GM21717 (cell line): Measurements from ENCODE around the gene CENPP.
"Not testable (repeated sequence)": the region's sequence is repeated elsewhere in the genome, so short reads cannot be mapped to it uniquely, and the experiment has no call there.

Experiments
- ATAC-seq: cut with Tn5 transposase; IDR thresholded peaks from one replicate; pipeline ENCODE4 v1.9.1; 2021; ENCODE audit warnings: mild to moderate bottlenecking, moderate library complexity; ENCODE audit not compliant: unreplicated experiment

The CENPP gene

DNA sequence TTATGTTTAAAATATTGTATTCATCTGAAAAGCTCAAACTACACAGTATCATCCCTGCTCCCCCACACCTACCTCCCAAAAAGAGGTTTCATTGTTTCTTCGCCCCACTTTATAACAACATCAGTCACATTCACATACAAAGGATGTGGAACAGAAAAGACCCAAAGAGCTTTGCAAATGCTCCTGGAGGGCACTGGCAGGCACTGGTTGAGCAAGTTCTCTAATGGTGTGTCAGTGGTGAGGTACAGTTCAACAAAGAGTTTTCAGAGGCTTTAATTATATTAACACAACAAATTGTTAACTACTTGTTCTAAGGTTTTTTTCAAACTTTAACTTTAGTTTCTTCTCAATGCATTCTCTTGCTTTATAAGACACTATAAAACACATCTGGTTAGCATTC lies 264.2 kb downstream of the CENPP start:
- ATAC-seq, result no peak

DNA sequence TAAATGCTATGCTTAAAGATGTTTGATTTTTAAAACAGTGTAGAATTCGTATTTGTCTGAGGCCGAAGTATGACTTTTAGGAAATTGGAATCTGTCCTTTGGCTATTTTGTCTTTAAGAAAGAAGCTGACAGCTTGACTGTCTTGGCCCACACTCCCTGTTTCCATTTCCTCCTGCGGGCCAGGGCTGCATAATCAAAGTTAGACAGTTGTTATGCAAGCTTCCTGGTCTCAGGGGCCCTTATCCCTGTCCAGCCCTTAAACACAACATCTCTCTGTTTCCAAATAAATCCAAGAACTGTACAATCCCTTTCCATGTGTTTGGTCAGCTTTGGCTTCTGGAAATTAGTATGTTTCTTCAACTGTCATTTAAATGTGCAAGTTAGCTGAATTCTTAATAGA lies 264.6 kb downstream of the CENPP start:
- no peak for ATAC-seq

DNA sequence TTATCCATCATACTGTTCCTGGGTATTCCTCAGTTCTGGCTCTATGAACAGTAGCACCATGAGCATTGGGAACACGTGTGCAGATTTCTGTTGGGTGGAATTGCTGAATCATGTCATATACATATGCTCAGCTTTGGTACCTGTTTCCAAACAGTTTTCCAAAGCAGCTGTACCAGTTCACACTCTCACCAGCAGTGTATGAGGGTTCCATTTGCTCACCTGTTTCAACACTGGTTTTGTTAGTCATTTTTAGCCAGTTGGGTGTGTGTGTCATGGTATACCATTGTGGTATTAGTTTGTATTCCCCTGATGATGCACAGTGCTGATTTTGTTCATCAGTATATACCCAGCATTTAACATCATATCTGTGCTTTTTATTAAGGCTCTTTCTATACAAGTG lies 266.8 kb downstream of the CENPP start:
- ATAC-seq, result no peak

- ATAC-seq, result no peak
Measured at GRCh38 chr9:92592946-92593861, 267.5 kb downstream of the CENPP start.

DNA sequence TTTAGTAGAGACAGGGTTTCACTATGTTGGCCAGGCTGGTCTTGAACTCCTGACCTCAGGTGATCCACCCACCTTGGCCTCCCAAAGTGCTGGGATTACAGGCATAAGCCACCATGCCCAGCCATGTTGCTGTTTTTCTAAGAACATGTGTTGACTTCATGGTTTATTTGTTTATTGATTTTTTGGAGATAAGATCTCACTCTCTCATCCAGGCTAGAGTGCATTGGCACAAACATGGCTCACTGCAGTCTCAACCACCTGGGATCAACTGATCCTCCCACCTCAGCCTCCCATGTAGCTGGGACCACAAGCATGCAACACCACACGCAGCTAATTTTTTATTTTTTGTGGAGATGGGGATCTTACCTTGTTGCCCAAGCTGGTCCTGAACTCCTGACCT lies 269.3 kb downstream of the CENPP start:
- ATAC-seq, result not testable (repeated sequence)

DNA sequence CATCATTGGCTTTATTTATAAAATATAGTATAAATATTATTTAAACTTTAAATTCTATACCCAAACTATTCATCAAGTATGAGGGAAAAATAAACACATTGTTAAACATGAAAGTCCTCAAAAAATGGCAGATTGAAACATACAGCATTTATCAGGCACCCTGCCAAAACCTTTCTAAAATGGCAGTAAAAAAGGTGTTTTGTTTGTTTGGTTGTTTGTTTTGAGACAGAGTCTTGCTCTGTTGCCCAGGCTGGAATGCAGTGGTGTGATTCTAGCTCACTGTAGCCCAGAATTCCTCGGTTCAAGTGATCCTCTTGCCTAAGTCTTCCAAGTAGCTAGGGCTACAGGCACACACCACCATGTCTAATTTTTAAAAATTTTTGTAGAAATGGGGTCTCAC lies 270.2 kb downstream of the CENPP start:
- no peak for ATAC-seq

DNA sequence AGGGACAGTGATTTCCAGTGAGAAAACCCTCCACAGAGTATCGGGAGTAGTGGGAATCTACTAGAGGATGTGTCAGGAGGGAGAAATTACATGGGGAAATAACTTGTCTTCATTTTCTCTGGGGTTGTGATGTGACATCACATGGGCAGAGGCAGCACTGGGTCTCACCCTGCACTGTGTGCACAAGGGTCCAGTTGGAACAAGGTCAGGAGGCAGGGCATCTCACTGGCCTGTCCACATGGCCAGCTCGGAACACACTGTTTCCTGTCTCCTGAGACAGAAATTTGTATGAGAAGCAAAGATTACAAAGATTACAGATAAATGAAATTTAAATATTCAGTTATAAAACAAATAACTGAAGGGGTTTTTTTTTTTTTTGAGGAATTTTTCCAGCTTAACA lies 272.6 kb downstream of the CENPP start:
- ATAC-seq, result no peak

GRCh38 chr9:92599938-92600461 lies 274.2 kb downstream of the CENPP start:
- no peak for ATAC-seq

DNA sequence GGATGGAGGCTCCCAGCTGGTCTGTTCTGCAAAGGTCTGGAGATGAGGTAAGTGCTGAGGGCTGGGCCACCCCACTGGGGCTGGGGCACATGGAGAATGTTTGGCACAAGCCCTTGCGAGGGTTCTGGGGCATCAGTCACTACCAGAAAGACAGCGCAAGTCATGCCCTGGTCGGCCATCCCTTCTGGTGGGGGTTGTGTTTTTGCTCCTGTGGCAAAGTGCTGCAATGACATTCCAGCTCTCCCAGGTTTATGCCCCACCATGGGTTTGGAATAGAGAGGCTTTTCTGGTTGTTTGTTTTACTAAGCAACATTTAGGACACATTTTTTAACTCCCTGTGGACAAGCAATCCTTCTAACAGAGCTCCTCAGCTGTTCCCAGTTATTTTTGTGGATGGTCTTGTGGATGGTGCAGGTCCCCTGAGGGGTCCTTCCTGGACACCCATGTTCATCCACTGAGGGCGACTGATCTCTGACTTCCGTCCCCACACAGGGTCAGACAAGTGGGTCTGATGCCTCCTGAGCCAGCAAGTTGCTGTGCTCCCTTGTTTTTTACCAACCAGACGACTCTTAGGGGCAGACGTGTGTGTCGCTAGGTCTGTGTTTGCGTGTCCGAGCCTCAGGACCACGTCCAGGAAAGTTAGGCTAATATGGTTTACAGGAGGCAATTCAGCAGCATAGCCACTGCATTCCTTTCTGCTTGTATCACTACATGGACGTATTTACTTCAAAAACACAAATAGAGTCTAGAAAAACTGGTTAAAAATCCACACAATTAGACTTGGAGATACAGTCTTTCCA lies 274.9 kb downstream of the CENPP start:
- ATAC-seq, result no peak

- ATAC-seq, result no peak
Measured at GRCh38 chr9:92601451-92601850, 275.7 kb downstream of the CENPP start.

DNA sequence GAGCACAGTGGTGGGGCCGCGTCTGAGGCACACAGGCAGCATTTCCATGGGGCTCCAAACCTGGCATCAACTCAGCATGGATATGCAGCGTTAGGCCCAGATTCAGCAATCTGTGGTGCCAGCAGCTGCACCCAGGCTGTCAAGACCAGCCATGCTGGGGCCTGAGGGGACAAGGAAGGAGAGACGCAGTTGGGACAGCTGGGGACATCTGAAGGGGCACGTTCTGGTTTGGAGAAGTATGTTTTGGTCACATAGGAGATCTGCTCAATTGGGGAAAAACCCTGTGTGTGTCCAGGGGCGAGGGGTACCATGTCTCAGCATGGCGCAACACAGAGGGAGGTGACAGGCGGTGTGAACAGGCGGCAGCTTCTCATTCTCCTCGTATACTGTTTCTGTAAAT lies 276.7 kb downstream of the CENPP start:
- no peak for ATAC-seq

DNA sequence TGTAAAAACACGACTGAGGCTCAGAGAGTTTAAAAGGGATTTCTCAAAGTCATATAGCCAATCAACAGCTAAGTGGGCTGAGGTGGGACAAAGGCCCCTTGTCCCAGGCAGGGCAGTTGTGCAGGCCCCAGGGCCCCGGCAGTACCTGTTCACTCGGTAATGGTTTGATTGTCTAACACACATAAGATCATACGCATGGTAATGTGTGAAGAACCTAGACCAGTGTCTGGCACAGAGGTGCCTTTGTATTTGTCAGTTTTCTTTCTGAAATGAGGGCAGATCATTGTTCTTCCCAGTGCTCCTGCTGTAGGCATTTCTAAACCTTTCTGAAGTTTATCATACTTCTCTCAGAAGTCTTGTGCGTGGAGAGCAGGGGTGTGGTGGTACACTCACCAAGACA lies 277.3 kb downstream of the CENPP start:
- ATAC-seq, result no peak

DNA sequence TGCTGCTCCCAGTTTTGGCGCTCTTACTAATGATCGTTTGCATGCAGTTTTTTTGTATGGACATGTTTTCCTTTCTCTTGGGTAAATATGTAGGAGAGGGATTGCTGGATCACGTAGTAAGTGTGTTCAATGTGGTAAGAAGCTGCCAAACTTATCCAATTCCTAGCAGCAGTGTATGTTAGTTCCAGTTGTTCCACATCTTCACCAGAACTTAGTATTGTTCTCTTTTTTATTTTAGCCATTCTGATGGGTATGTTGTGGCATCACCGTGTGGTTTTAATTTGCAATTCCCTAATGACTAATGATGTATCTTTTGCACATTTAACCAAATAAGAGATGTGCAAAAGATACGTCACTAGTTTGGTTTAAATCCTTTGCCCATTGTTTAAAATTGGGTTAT lies 278.2 kb downstream of the CENPP start:
- ATAC-seq, result no peak

DNA sequence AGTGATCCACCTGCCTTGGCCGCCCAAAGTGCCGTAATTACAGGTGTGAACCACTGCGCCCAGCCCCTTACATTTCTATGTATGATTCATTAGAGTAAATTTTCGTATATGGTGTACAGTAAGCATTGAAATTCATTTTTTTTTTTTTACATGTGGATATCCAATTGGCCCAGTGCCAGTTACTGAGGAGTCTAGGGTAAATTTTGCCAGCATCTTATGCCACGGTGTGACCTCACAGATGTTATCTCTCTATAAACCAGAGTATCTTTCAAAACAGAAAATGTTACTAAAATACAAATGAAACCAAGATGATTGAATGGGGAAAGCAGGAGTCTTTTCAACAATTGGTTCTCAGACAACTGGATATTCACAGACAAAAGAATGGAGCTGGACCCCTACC lies 279.5 kb downstream of the CENPP start:
- no peak for ATAC-seq

GRCh38 chr9:92607088-92607487 lies 281.3 kb downstream of the CENPP start:
- peak; percentile 64 for ATAC-seq

- no peak for ATAC-seq
Measured at GRCh38 chr9:92607773-92608172, 282.0 kb downstream of the CENPP start.

- no peak for ATAC-seq
Measured at GRCh38 chr9:92608241-92608908, 282.6 kb downstream of the CENPP start.

DNA sequence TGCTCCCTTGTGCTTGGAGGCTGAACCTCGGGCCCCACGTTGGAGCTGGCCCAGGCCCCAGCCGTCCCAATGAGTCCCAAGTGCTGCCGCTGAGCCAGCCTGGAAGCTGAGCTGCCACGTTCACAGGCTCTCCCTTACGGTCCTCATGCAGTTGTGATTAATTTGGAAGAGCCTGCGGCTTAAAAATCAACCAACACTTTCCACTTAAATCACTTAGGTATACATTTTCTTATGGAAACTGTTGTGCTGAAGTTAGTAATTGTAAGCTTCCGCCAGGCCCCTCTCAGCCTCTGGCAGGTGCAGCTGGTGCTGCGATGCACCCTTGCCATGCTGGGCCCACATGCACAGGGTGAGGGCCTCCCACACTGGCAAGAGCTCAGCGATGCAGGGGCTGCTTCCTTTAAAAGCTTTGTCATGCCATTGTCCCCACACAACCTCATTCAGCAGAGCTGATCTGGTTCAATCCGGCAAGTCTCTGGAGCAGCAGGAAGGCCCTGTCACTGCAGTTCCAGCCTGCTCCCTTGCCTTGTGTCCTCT lies 283.2 kb downstream of the CENPP start:
- ATAC-seq, result no peak

DNA sequence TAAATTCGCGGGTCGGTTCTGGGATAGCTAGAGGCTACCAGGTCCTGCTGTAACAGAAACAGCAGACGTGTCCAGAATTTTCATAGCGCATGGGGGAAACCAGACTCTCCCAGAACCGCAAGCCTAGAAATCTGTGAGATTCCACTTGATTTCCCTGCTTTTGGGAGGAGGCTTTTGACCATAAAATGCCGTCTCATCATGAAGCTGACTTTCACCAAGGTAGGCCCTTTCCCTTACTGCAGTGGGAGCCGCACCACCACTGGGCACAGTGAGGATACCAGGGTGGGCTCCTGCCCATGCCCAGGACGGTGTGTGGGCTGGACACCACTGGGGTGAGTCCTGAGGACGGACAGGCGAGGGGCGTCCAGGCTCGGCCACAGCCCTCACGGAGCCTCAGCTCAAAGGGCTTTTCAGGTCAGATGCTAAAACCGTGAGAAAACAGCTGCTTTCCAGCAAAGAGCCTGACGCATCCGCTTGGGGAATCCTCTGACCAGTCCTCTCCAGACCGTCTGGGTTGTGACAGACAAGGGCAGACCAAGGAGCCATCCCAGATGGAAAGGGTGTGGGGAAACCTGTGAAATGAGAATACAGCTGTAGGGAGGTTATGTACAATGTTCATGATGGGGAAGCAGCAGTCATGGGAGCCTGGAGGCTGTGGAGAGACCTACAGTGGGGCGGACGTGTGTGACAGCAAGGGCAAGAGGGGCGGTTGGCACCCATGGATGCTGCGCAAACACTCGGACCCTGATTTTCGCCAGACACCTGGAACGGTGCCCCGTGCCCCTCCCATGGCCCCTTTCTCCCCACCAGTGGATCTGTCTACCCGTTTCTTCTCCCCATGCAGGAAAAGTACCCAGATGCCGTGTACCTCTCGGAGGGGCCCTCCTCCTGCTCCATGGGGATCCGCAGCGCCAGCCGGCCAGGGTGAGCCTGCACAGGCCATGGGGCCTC lies 285.0 kb downstream of the CENPP start:
- no peak for ATAC-seq
